NCI-H82 treated with DMSO at 0.1 percent for 48 hours (cell line): ENCODE measurements around the gene RNF2.

Source experiments
- DNase-seq: peaks from one replicate; lab custom pipeline; 2025; ENCODE audit not compliant: unreplicated experiment; lab: John Stamatoyannopoulos, UW

RNF2 gene

GRCh38 chr1:185087746-185088145, 42.4 kb downstream of the RNF2 start:
- DNase-seq = no peak

- DNase-seq = no peak
Observed at GRCh38 chr1:185091480-185091879, 46.1 kb downstream of the RNF2 start.

- no peak for DNase-seq
Observed at GRCh38 chr1:185094761-185095160, 49.4 kb downstream of the RNF2 start.

GRCh38 chr1:185096531-185096930, 51.2 kb downstream of the RNF2 start:
- no peak for DNase-seq

DNA sequence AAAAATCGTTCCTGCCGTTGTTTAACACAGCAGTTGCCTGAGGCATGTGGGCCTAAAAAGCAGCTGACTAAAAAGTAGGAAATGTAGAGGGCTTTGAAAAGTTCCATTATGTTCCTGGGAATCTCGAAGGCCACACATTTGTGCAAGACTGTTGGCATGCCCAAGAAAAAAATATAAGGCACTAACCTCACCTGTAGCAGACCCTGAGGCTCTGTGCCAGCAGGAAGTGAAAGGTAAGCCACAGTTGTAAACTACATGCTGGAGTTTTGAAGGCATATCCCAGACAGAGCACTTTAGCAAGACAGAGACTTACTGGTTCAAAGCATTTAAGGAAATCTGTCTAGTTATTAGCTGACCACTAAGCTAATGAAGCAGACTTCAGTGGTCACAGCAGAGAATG, 58.7 kb downstream of the RNF2 start:
- no peak for DNase-seq

DNA sequence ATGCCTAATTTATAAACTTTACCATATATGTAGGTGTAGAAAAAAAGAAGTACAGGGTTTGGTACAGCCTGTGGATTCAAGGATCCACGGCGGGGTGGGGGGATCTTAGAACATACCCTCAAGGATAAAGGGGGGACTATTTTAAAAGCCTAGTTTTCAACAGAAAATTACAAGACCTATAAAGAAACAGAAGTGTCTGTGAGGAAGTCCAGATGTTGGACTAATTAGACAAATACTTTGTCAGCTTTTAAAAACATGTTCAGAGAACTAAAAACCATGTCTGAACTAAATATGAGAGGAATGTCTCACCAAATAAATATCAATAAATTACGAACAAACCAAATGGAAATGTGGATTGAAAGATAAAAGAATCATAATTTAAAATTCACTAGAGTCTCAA, 59.8 kb downstream of the RNF2 start:
- DNase-seq = no peak

- no peak for DNase-seq
Observed at GRCh38 chr1:185108321-185108720, 63.0 kb downstream of the RNF2 start.

GRCh38 chr1:185110145-185110544, 64.8 kb downstream of the RNF2 start:
- DNase-seq = no peak

- no peak for DNase-seq
Observed at GRCh38 chr1:185111873-185112272, 66.5 kb downstream of the RNF2 start.

GRCh38 chr1:185112356-185112755, 67.0 kb downstream of the RNF2 start:
- DNase-seq = no peak

DNA sequence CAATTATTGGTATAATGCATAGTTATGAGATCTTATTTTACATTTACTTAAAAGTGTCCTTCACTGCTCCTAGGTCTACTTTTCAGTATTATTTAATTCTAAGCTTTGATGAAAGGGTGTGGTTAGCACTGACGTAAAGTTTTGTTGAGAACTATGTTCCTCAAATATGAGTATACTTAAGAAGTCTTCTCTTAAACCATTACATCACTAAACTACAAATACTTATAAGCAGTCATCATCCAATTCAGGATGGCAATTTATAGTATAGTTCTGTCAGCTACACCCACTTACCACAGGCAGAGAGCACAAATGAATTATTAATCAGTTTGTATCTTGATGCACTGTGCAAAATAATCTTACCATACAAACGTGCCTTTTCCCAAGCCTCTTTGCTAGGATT, 84.3 kb downstream of the RNF2 start:
- no peak for DNase-seq

DNA sequence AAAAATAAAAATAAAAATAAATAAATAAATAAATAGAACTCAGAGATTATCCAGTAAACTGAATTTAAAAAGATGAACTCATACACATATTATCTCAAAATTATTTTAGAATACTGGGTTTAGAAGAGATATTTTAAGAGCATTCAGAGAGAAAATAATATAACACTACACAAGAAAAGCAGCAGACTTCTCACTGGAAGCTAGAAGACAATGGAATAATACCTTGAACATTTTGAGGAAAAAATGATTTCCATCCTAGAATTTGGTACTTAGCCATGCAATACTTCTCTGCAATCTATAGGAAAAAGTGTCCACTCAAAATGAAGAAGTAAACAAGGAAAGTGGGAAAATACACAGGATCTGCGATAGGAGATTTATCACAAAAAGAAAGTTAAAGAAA, 87.2 kb downstream of the RNF2 start:
- no peak for DNase-seq

GRCh38 chr1:185137896-185138545, 92.7 kb downstream of the RNF2 start:
- DNase-seq = no peak

- DNase-seq = no peak
Observed at GRCh38 chr1:185139246-185139645, 93.9 kb downstream of the RNF2 start.

GRCh38 chr1:185144233-185144632, 98.9 kb downstream of the RNF2 start:
- DNase-seq = no peak

GRCh38 chr1:185151215-185151614, 105.9 kb downstream of the RNF2 start:
- DNase-seq = no peak
